ENCODE data around the gene UAP1L1. TPM values are rescaled to one million over a fixed set of nuclear protein-coding genes. Genes with fewer than 3 reads are reported as not detected.
"Not testable (repeated sequence)": the region's sequence is repeated elsewhere in the genome, so short reads cannot be mapped to it uniquely, and the experiment has no call there.

UAP1L1 gene
- polyA plus RNA-seq, 1 donor from 2014 or later, result 0.21 TPM

DNA sequence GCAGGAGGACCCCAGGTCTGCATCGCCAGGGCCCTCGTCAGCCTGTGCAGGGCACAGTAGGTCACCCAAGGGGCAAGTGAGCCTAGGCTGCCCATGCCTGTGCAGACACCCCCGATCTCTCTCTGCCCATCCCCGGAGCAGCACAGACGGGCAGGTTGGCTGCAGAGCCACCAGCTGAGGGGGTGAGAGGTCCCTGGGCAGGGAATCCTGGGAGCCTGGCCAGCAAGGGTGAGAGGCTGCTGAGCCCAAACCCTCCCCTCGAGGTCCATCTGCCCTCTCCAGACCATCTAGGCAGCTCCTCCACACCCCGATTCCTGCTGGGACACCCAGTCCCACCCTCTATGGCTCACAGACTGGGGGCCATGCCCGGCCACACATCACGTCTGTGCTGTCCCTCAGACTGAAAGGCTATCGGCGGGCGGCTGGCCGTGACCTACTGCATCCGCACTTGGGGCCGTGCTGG lies 40.0 kb downstream of the UAP1L1 start:
- Histone ChIP-seq H3K27ac (ENCODE audit: low read length) (no peak overlapping the region), H3K4me2 (ENCODE audit: low read length) (no peak overlapping the region), H3K9ac (ENCODE audit: low read length) (no peak overlapping the region), H3K27me3 (ENCODE audit: insufficient read depth, low read depth, low read length) (peaks cover 10% of the 10 kb centered on the region), H3K9me2 (ENCODE audit: insufficient read depth, low read length) (no peaks in the 10 kb centered on the region), H3K79me2 (replicated peaks; ENCODE audit: insufficient read depth, low read length) (no peaks in the 10 kb centered on the region), H4K20me1 (ENCODE audit: insufficient read depth) (no peaks in the 10 kb centered on the region), H3F3A (ENCODE audit: insufficient read depth, low read length, poor library complexity, severe bottlenecking) (no peaks in the 10 kb centered on the region), H3K36me3 (ENCODE audit: insufficient read depth, low read length) (no peaks in the 10 kb centered on the region), H3K9me3 (ENCODE audit: low read length) (no peaks in the 10 kb centered on the region), H3K4me3 (ENCODE audit: low read length) (no peak overlapping the region), H2AFZ (ENCODE audit: low read depth, low read length) (no peak overlapping the region)
- TF ChIP-seq EZH2 (IDR thresholded peaks at IDR 0.05; ENCODE audit: borderline replicate concordance, insufficient read depth, low read length, poor library complexity, severe bottlenecking), result no peak
- TF ChIP-seq, protein P1, sequence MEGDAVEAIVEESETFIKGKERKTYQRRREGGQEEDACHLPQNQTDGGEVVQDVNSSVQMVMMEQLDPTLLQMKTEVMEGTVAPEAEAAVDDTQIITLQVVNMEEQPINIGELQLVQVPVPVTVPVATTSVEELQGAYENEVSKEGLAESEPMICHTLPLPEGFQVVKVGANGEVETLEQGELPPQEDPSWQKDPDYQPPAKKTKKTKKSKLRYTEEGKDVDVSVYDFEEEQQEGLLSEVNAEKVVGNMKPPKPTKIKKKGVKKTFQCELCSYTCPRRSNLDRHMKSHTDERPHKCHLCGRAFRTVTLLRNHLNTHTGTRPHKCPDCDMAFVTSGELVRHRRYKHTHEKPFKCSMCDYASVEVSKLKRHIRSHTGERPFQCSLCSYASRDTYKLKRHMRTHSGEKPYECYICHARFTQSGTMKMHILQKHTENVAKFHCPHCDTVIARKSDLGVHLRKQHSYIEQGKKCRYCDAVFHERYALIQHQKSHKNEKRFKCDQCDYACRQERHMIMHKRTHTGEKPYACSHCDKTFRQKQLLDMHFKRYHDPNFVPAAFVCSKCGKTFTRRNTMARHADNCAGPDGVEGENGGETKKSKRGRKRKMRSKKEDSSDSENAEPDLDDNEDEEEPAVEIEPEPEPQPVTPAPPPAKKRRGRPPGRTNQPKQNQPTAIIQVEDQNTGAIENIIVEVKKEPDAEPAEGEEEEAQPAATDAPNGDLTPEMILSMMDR (IDR thresholded peaks at IDR 0.05; ENCODE audit: poor library complexity, severe bottlenecking), result no peak
- TF ChIP-seq TAF1 (IDR thresholded peaks at IDR 0.05; ENCODE audit: low read depth), result no peak
- TF ChIP-seq POLR2AphosphoS5 (IDR thresholded peaks at IDR 0.05), result no peak
- TF ChIP-seq EP300 (conservative IDR thresholded peaks at IDR 0.05; ENCODE audit: poor library complexity, severe bottlenecking), result no peak
- TF ChIP-seq, protein P2, sequence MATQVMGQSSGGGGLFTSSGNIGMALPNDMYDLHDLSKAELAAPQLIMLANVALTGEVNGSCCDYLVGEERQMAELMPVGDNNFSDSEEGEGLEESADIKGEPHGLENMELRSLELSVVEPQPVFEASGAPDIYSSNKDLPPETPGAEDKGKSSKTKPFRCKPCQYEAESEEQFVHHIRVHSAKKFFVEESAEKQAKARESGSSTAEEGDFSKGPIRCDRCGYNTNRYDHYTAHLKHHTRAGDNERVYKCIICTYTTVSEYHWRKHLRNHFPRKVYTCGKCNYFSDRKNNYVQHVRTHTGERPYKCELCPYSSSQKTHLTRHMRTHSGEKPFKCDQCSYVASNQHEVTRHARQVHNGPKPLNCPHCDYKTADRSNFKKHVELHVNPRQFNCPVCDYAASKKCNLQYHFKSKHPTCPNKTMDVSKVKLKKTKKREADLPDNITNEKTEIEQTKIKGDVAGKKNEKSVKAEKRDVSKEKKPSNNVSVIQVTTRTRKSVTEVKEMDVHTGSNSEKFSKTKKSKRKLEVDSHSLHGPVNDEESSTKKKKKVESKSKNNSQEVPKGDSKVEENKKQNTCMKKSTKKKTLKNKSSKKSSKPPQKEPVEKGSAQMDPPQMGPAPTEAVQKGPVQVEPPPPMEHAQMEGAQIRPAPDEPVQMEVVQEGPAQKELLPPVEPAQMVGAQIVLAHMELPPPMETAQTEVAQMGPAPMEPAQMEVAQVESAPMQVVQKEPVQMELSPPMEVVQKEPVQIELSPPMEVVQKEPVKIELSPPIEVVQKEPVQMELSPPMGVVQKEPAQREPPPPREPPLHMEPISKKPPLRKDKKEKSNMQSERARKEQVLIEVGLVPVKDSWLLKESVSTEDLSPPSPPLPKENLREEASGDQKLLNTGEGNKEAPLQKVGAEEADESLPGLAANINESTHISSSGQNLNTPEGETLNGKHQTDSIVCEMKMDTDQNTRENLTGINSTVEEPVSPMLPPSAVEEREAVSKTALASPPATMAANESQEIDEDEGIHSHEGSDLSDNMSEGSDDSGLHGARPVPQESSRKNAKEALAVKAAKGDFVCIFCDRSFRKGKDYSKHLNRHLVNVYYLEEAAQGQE (IDR thresholded peaks at IDR 0.05; ENCODE audit: borderline replicate concordance), result no peak
- TF ChIP-seq SMC3 (conservative IDR thresholded peaks at IDR 0.05; ENCODE audit: poor library complexity), result no peak
- TF ChIP-seq RAD21 (conservative IDR thresholded peaks at IDR 0.05), result no peak
- TF ChIP-seq MXI1 (conservative IDR thresholded peaks at IDR 0.05; ENCODE audit: poor library complexity, severe bottlenecking), result no peak

DNA sequence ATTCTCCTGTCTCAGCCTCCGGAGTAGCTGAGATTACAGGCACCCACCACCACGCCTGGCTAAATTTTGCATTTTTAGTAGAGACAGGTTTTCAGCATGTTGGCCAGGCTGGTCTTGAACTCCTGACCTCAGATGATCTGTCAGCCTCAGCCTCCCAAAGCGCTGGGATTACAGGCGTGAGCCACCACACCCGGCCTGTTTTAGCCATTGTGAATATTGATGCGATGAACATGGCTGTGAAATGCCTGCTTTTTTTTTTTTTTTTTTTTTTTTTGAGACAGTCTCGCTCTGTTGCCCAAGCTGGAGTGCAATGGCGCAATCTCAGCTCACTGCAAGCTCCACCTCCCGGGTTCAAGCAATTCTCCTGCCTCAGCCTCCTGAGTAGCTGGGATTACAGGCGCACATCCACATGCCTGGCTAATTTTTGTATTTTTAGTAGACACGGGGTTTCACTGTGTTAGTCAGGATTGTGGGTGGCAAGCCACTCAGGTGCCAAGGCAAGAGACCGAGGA lies 40.8 kb downstream of the UAP1L1 start:
- not testable (repeated sequence) for H4K20me1 ChIP-seq (ENCODE audit: insufficient read depth); H3K27ac ChIP-seq (ENCODE audit: low read length); H3F3A ChIP-seq (ENCODE audit: insufficient read depth, low read length, poor library complexity, severe bottlenecking); H3K4me2 ChIP-seq (ENCODE audit: low read length); H3K9ac ChIP-seq (ENCODE audit: low read length); H3K36me3 ChIP-seq (ENCODE audit: insufficient read depth, low read length); H3K4me3 ChIP-seq (ENCODE audit: low read length); H3K9me3 ChIP-seq (ENCODE audit: low read length); H3K9me2 ChIP-seq (ENCODE audit: insufficient read depth, low read length); H2AFZ ChIP-seq (ENCODE audit: low read depth, low read length); H3K79me2 ChIP-seq (replicated peaks; ENCODE audit: insufficient read depth, low read length); H3K27me3 ChIP-seq (ENCODE audit: insufficient read depth, low read depth, low read length)

DNA sequence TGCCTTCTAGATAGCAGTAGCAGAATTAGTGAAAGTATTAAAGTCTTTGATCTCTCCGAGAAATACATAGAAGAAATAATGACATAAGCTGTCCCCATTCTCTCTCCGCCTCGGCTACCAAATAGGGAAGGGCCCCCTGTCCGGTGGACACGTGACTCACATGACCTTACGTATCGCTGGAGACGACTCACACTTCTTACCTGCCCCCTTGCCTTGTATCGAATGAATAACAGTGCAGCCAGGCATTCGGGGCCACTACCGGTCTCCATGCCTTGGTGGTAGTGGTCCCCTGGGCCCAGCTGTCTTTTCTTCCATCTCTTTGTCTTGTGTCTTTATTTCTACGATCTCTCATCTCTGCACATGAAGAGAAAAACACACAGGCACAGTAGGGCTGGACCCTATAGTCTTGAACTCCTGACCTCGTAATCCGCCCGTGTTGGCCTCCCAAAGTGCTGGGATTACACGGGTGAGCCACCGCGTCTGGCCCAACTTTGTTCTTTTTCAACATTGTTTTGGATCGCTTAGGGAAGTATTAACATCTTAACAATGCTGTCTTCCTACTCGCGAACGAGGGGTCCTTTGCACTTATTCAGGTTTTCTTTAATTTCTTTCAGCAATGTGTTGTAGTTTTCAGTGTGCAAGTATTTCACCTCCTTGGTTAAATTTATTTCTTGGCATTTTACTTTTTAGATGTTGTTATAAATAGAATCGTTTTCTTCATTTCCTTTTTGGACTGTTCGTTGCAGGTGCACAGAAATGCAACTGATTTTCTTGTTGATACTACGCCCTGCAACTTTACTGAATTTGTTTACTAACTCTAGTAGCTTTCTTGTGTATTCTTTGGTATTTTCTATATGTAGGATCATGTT lies 44.8 kb downstream of the UAP1L1 start:
- not testable (repeated sequence) for H4K20me1 ChIP-seq (ENCODE audit: insufficient read depth); H2AFZ ChIP-seq (ENCODE audit: low read depth, low read length); H3K27ac ChIP-seq (ENCODE audit: low read length); H3K4me3 ChIP-seq (ENCODE audit: low read length); H3K79me2 ChIP-seq (replicated peaks; ENCODE audit: insufficient read depth, low read length); H3F3A ChIP-seq (ENCODE audit: insufficient read depth, low read length, poor library complexity, severe bottlenecking); H3K4me2 ChIP-seq (ENCODE audit: low read length); H3K27me3 ChIP-seq (ENCODE audit: insufficient read depth, low read depth, low read length); H3K9me2 ChIP-seq (ENCODE audit: insufficient read depth, low read length); H3K9ac ChIP-seq (ENCODE audit: low read length); H3K9me3 ChIP-seq (ENCODE audit: low read length); H3K36me3 ChIP-seq (ENCODE audit: insufficient read depth, low read length)

DNA sequence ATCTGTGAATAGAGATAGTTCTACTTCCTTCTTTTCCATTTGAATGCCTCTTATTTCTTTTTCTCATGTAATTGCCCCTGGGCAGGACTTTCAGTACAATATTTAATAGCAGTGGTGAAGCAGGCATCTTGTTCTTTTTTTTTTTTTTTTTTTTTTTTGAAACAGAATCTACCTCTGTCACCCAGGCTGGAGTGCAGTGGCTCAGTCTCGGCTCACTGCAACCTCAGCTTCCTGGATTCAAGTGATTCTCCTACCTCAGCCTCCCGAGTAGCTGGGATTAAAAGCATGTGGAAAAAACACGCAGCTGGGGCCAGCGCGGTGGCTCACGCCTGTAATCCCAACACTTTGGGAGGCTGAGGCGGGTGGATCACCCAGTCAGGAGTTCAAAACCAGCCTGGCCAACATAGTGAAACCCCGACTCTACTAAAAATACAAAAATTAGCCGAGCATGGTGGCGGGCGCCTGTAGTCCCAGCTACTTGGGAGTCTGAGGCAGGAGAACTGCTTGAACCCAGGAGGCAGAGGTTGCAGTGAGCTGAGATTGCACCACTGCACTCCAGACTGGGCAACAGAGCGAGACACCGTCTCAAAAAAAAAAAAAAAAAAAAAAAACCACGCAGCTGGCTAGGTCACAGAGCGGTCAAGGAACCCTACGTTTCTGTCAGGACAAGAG lies 45.6 kb downstream of the UAP1L1 start:
- not testable (repeated sequence) for H3K9me2 ChIP-seq (ENCODE audit: insufficient read depth, low read length); H4K20me1 ChIP-seq (ENCODE audit: insufficient read depth); H3F3A ChIP-seq (ENCODE audit: insufficient read depth, low read length, poor library complexity, severe bottlenecking); H3K27ac ChIP-seq (ENCODE audit: low read length); H3K27me3 ChIP-seq (ENCODE audit: insufficient read depth, low read depth, low read length); H3K4me3 ChIP-seq (ENCODE audit: low read length); H3K79me2 ChIP-seq (replicated peaks; ENCODE audit: insufficient read depth, low read length); H3K4me2 ChIP-seq (ENCODE audit: low read length); H2AFZ ChIP-seq (ENCODE audit: low read depth, low read length); H3K9me3 ChIP-seq (ENCODE audit: low read length); H3K9ac ChIP-seq (ENCODE audit: low read length); H3K36me3 ChIP-seq (ENCODE audit: insufficient read depth, low read length)

All from neural cell (in vitro differentiated cells).